PC-9 (cell line): ENCODE measurements around the gene GAK.

Source experiments
- CTCF ChIP-seq: fragments of 200-600 bp; sonication (generic); conservative IDR thresholded peaks from 2 replicates; pipeline ENCODE4 v1.6.1; 2017; ENCODE audit warnings: mixed run types, antibody characterized with exemption, mild to moderate bottlenecking, moderate library complexity
- EZH2 ChIP-seq: fragments of 200-600 bp; sonication (generic); IDR thresholded peaks from 2 replicates; pipeline ENCODE4 v1.8.0; 2017; ENCODE audit warnings: antibody characterized with exemption, low read depth

- no peak for TF ChIP-seq CTCF
- no peak for TF ChIP-seq EZH2
Measured at GRCh38 chr4:833156-833555, 99.0 kb downstream of the GAK start.
